ENCODE data around the gene MYL6B. TPM values are rescaled to one million over a fixed set of nuclear protein-coding genes. Genes with fewer than 3 reads are reported as not detected.

MYL6B gene
- polyA plus RNA-seq, 1 donor (not counting 4 experiments of a cell fraction or from before 2014, with no cell fraction given), result 44.9 TPM

DNA sequence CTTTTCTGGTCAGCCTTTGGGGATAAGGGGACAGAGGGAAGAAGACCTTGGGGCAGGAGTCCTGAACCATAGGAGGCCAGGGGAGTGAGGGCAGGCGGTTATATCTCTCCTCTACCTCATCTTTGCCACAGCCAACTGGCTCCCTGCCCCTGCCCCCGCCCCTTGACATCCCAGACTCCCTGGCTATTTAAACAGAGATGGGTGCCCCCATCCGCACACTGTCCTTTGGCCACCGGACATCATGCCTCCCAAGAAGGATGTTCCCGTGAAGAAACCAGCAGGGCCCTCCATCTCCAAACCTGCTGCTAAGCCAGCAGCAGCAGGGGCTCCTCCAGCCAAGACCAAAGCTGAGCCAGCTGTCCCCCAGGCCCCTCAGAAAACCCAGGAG is 1.3 kb downstream of the MYL6B start:
- no peak overlapping the region for H2AFZ ChIP-seq (ENCODE audit: control insufficient read depth, low read length)
- H3K36me3 ChIP-seq (ENCODE audit: control insufficient read depth in 2 of 2, extremely low read depth in 1 of 2, insufficient read depth in 2 of 2, low read length in 2 of 2), result peaks cover 0 to 6% of the 10 kb centered on the region in 2 experiments
- DNase-seq (ENCODE audit: low read depth, low spot score) (no peak), FAIRE-seq (no peak)
- no peak for TF ChIP-seq EZH2 (IDR thresholded peaks at IDR 0.05; ENCODE audit: low read length)
- TF ChIP-seq, protein P1, sequence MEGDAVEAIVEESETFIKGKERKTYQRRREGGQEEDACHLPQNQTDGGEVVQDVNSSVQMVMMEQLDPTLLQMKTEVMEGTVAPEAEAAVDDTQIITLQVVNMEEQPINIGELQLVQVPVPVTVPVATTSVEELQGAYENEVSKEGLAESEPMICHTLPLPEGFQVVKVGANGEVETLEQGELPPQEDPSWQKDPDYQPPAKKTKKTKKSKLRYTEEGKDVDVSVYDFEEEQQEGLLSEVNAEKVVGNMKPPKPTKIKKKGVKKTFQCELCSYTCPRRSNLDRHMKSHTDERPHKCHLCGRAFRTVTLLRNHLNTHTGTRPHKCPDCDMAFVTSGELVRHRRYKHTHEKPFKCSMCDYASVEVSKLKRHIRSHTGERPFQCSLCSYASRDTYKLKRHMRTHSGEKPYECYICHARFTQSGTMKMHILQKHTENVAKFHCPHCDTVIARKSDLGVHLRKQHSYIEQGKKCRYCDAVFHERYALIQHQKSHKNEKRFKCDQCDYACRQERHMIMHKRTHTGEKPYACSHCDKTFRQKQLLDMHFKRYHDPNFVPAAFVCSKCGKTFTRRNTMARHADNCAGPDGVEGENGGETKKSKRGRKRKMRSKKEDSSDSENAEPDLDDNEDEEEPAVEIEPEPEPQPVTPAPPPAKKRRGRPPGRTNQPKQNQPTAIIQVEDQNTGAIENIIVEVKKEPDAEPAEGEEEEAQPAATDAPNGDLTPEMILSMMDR (optimal IDR thresholded peaks at IDR 0.05 in 1 of 3, IDR thresholded peaks at IDR 0.05 in 1 of 3, conservative IDR thresholded peaks at IDR 0.05 in 1 of 3; ENCODE audit: extremely low read depth in 1 of 3, insufficient read depth in 2 of 3, low read length in 3 of 3), result no peak
- no peak overlapping the region for H3K4me3 ChIP-seq (ENCODE audit: control insufficient read depth in 2 of 3, extremely low read depth in 1 of 3, insufficient read depth in 2 of 3, low read depth in 1 of 3, low read length in 3 of 3)
- H4K20me1 ChIP-seq (ENCODE audit: control insufficient read depth, extremely low read depth, insufficient read depth, low read length), result no peaks in the 10 kb centered on the region
- H3K9me1 ChIP-seq (ENCODE audit: control insufficient read depth, extremely low read depth, insufficient read depth, low read length), result no peaks in the 10 kb centered on the region
- H3K27me3 ChIP-seq (ENCODE audit: control insufficient read depth, extremely low read depth, insufficient read depth, low read length), result no peaks in the 10 kb centered on the region
- dilution Hi-C loops (cut with MboI; ENCODE audit: extremely low pct_ligation_motif_present, low sequenced_read_pairs), result no loop called here
- no peak overlapping the region for H3K4me2 ChIP-seq (ENCODE audit: control insufficient read depth, extremely low read depth, insufficient read depth, low read depth, low read length)
- no peaks in the 10 kb centered on the region for H3K9me3 ChIP-seq (ENCODE audit: control insufficient read depth, low read depth, low read length)
- H3K79me2 ChIP-seq (ENCODE audit: control insufficient read depth, insufficient read depth, low read length), result peaks cover 5% of the 10 kb centered on the region
- peaks cover 19% of the 10 kb centered on the region for H3K4me1 ChIP-seq (ENCODE audit: control insufficient read depth, extremely low read depth, insufficient read depth, low read length)
- no peak overlapping the region for H3K27ac ChIP-seq (ENCODE audit: control insufficient read depth, insufficient read depth, low read length)
- H3K9ac ChIP-seq (ENCODE audit: control insufficient read depth, extremely low read depth, insufficient read depth, low read length), result no peak overlapping the region

DNA sequence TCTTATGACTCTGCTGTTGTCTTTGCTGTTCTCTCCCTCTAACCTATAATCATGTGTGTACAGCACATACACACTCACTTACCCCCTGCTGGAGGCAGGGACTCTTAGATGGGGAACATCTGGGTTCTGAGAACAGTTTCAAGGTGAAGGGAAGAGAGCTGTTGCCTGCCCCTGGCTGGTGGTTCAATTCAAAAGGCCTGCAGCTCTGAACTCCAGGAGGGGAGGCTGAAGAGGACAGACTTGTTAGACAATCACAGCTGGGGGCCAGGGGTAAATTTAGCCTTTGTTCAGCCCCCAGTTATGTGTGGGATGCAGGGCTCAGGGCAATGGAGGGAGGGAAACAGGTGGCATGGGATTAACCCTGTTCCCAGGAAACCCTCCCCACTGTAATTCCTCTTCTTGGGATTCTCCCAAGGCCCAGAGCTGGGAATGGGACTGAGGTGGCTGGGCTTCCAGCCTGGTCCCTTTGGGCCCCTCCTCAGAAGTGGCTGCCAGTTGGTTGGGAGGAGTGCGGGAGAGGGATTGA is 1.9 kb downstream of the MYL6B start:
- Histone ChIP-seq H3K79me2 (ENCODE audit: control insufficient read depth, insufficient read depth, low read length) (peaks cover 12% of the 10 kb centered on the region), H2AFZ (ENCODE audit: control insufficient read depth, low read length) (no peak overlapping the region), H3K9me1 (ENCODE audit: control insufficient read depth, extremely low read depth, insufficient read depth, low read length) (no peaks in the 10 kb centered on the region), H3K36me3 (ENCODE audit: control insufficient read depth in 2 of 2, extremely low read depth in 1 of 2, insufficient read depth in 2 of 2, low read length in 2 of 2) (peaks cover 5 to 7% of the 10 kb centered on the region in 2 experiments), H4K20me1 (ENCODE audit: control insufficient read depth, extremely low read depth, insufficient read depth, low read length) (no peaks in the 10 kb centered on the region), H3K27me3 (ENCODE audit: control insufficient read depth, extremely low read depth, insufficient read depth, low read length) (no peaks in the 10 kb centered on the region), H3K27ac (ENCODE audit: control insufficient read depth, insufficient read depth, low read length) (no peak overlapping the region), H3K4me1 (ENCODE audit: control insufficient read depth, extremely low read depth, insufficient read depth, low read length) (peaks cover 19% of the 10 kb centered on the region), H3K9me3 (ENCODE audit: control insufficient read depth, low read depth, low read length) (no peaks in the 10 kb centered on the region), H3K9ac (ENCODE audit: control insufficient read depth, extremely low read depth, insufficient read depth, low read length) (no peak overlapping the region), H3K4me2 (ENCODE audit: control insufficient read depth, extremely low read depth, insufficient read depth, low read depth, low read length) (no peak overlapping the region), H3K4me3 (ENCODE audit: control insufficient read depth in 2 of 3, extremely low read depth in 1 of 3, insufficient read depth in 2 of 3, low read depth in 1 of 3, low read length in 3 of 3) (no peak overlapping the region)
- DNase-seq (ENCODE audit: low read depth, low spot score) (no peak), FAIRE-seq (no peak)
- dilution Hi-C loops (cut with MboI; ENCODE audit: extremely low pct_ligation_motif_present, low sequenced_read_pairs), result no loop called here
- no peak for TF ChIP-seq EZH2 (IDR thresholded peaks at IDR 0.05; ENCODE audit: low read length)
- TF ChIP-seq, protein P1 (optimal IDR thresholded peaks at IDR 0.05 in 1 of 3, IDR thresholded peaks at IDR 0.05 in 1 of 3, conservative IDR thresholded peaks at IDR 0.05 in 1 of 3; ENCODE audit: extremely low read depth in 1 of 3, insufficient read depth in 2 of 3, low read length in 3 of 3), result no peak

All from keratinocyte (primary cell).